Measurements from ENCODE around the gene GAGE13. TPM values are rescaled to one million over a fixed set of nuclear protein-coding genes. Genes with fewer than 3 reads are reported as not detected.

The GAGE13 gene
- total and polyA plus RNA-seq, 2 of the 4 experiments (the other 2 are of a cell fraction), result not detected

- Histone ChIP-seq H3K79me1 (ENCODE audit: low read depth in 1 of 2, low read length in 2 of 2) (no peaks in the 10 kb centered on the region), H3K9me3 (ENCODE audit: control insufficient read depth, insufficient read depth, low read length) (no peaks in the 10 kb centered on the region), H4K8ac (ENCODE audit: low read depth in 2 of 2, low read length in 2 of 2) (no peak overlapping the region), H4K91ac (ENCODE audit: insufficient read depth, low read depth, low read length) (no peak overlapping the region), H4K20me1 (ENCODE audit: insufficient read depth, low read length) (no peaks in the 10 kb centered on the region), H2BK20ac (ENCODE audit: low read depth, low read length) (no peak overlapping the region), H3K27ac (ENCODE audit: insufficient read depth, low read length) (no peak overlapping the region), H2AK9ac (replicated peaks; ENCODE audit: low read depth, low read length, poor library complexity) (no peak overlapping the region), H2AFZ (replicated peaks; ENCODE audit: low read length, poor library complexity) (no peak overlapping the region), H3K4me2 (ENCODE audit: low read depth, low read length) (no peak overlapping the region), H2BK5ac (ENCODE audit: low read depth, low read length, poor library complexity, severe bottlenecking) (no peak overlapping the region), H3K56ac (ENCODE audit: extremely low read depth, insufficient read depth, low read length) (no peak overlapping the region), H3K4ac (ENCODE audit: low read depth, low read length) (no peak overlapping the region), H2AK5ac (ENCODE audit: low read depth, low read length) (no peak overlapping the region), H3K9ac (ENCODE audit: low read depth, low read length) (no peak overlapping the region), H3K4me1 (ENCODE audit: control insufficient read depth, insufficient read depth, low read length) (no peaks in the 10 kb centered on the region), H3K4me3 (ENCODE audit: insufficient read depth, low read depth, low read length) (no peak overlapping the region), H3K23ac (ENCODE audit: low read depth, low read length) (no peak overlapping the region), H3K27me3 (ENCODE audit: control insufficient read depth, insufficient read depth, low read length) (no peaks in the 10 kb centered on the region), H3K14ac (replicated peaks; ENCODE audit: low read depth, low read length) (no peak overlapping the region), H2BK15ac (ENCODE audit: low read depth, low read length) (no peak overlapping the region), H2BK120ac (ENCODE audit: low read depth, low read length) (no peak overlapping the region), H3K9me1 (ENCODE audit: insufficient read depth, low read length) (no peaks in the 10 kb centered on the region; the same call in 1 of the 2 replicates), H4K5ac (ENCODE audit: low read depth, low read length) (no peak overlapping the region), H3K36me3 (ENCODE audit: control insufficient read depth, insufficient read depth, low read length) (no peaks in the 10 kb centered on the region), H3K18ac (ENCODE audit: low read depth, low read length) (no peak overlapping the region)
- no peak for DNase-seq
- ChIA-PET POLR2A (ENCODE audit: unreplicated experiment) (no interaction called here), CTCF (interaction anchor here (0.6 kb wide), 1 partner anchor 76 kb away, joined by 4 read pairs; no protein-coding TSS in a partner anchor)
- BruUV-seq (replicated peaks), result no TSS peak
- TF ChIP-seq, protein P1, sequence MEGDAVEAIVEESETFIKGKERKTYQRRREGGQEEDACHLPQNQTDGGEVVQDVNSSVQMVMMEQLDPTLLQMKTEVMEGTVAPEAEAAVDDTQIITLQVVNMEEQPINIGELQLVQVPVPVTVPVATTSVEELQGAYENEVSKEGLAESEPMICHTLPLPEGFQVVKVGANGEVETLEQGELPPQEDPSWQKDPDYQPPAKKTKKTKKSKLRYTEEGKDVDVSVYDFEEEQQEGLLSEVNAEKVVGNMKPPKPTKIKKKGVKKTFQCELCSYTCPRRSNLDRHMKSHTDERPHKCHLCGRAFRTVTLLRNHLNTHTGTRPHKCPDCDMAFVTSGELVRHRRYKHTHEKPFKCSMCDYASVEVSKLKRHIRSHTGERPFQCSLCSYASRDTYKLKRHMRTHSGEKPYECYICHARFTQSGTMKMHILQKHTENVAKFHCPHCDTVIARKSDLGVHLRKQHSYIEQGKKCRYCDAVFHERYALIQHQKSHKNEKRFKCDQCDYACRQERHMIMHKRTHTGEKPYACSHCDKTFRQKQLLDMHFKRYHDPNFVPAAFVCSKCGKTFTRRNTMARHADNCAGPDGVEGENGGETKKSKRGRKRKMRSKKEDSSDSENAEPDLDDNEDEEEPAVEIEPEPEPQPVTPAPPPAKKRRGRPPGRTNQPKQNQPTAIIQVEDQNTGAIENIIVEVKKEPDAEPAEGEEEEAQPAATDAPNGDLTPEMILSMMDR (conservative IDR thresholded peaks at IDR 0.05; ENCODE audit: low read depth, low read length), result no peak
- no peak for TF ChIP-seq BHLHE40 (IDR thresholded peaks at IDR 0.05; ENCODE audit: low read depth, low read length)
- TF ChIP-seq CEBPB (IDR thresholded peaks at IDR 0.05; ENCODE audit: low read depth, low read length), result no peak
- TF ChIP-seq NFE2L2 (IDR thresholded peaks at IDR 0.05; ENCODE audit: low read depth, low read length), result no peak
- no peak for TF ChIP-seq MAFK (IDR thresholded peaks at IDR 0.05; ENCODE audit: low read depth, low read length)
- dilution Hi-C loops (cut with HindIII; ENCODE audit: low sequenced_read_pairs, unreplicated experiment), result no loop called here
- in situ Hi-C loops (cut with MboI; ENCODE audit: low sequenced_read_pairs), result no loop called here
- ATAC-seq (ENCODE audit: low read depth), result no peak
- WGBS, 2 experiments (ENCODE audit: extremely low coverage in 2 of 2, insufficient read length in 1 of 2), result no CpG with 5 or more reads among the region's 3 CpGs
- intact Hi-C loops (cut with micrococcal nuclease), result loop anchor here (10.0 kb wide), 1 partner anchor 1019 kb away; no protein-coding TSS in a partner anchor
Observed at GRCh38 chrX:49284212-49284611, 47.2 kb upstream of the GAGE13 start.
